ENCODE measurements around the gene CUX1. TPM values are rescaled to one million over a fixed set of nuclear protein-coding genes. Genes with fewer than 3 reads are reported as not detected.

The CUX1 gene
- total and polyA plus RNA-seq, 2 of the 13 experiments (the other 11 are each of a cell fraction or from before 2014, with no cell fraction given) = 13.7 to 14.9 TPM

GRCh38 chr7:101882595-101883564 is 65.5 kb downstream of the CUX1 start:
- peak overlapping the region; percentile 81 for H3K9ac ChIP-seq (ENCODE audit: insufficient read depth, low read depth, low read length)
- in situ Hi-C loops (cut with HindIII; ENCODE audit: extremely low pct_ligation_motif_present, low pct_unique_long_range_greater_than_20kb) (no loop called here), intact Hi-C loops (cut with micrococcal nuclease; ENCODE audit: unreplicated experiment) (loop anchor here (2.0 to 10.0 kb wide), 3 partner anchors 26 to 132 kb away; partner anchors contain the start of gene CUX1)
- no peaks in the 10 kb centered on the region for H3K9me3 ChIP-seq (ENCODE audit: low read length)
- peaks cover 11% of the 10 kb centered on the region for H4K20me1 ChIP-seq (ENCODE audit: insufficient read depth, low read length)
- H3K4me3 ChIP-seq (replicated peaks in 1 of 3; ENCODE audit: insufficient read depth in 1 of 3, low read depth in 2 of 3, low read length in 3 of 3) = peak overlapping the region; percentile 34 to 64 (median 36); a peak in 5 of 6 replicates
- H3K79me2 ChIP-seq (ENCODE audit: insufficient read depth, low read length) = peaks cover 68% of the 10 kb centered on the region
- no peaks in the 10 kb centered on the region for H3K36me3 ChIP-seq (replicated peaks in 1 of 2; ENCODE audit: control insufficient read depth in 1 of 2, insufficient read depth in 2 of 2, low read length in 2 of 2)
- POLR2A ChIA-PET = interaction anchor here (1.3 to 1.8 kb wide), 5 partner anchors 12 to 481 kb away, joined by 3 to 9 read pairs (median 5); no protein-coding TSS in a partner anchor
- H2AFZ ChIP-seq (ENCODE audit: low read length) = no peak overlapping the region
- H3K4me1 ChIP-seq (ENCODE audit: insufficient read depth, low read length) = peaks cover 66% of the 10 kb centered on the region
- DNase-seq (ENCODE audit: low spot score) = peak; percentile 99
- H3K27ac ChIP-seq (ENCODE audit: extremely low read length, insufficient read depth, low read length) = peak overlapping the region; percentile 96
- CTCF ChIA-PET (ENCODE audit: low intra/inter-chr PET ratio, low total read pairs) = interaction anchor here (0.8 kb wide), 1 partner anchor 26 kb away, joined by 3 read pairs; no protein-coding TSS in a partner anchor
- peak; percentile 97 for ATAC-seq
- BruUV-seq (replicated peaks) = TSS peak; percentile 97
- 4% methylated on average over 13 of the region's 18 CpGs for WGBS (ENCODE audit: low lambda C conversion rate)
- H3K4me2 ChIP-seq (ENCODE audit: low read depth, low read length) = peak overlapping the region; percentile 91
- no peaks in the 10 kb centered on the region for H3K27me3 ChIP-seq (ENCODE audit: control insufficient read depth in 1 of 2, insufficient read depth in 2 of 2, low read length in 2 of 2)
- peak; percentile 85 for FAIRE-seq
- TF ChIP-seq FUBP1 (CRISPR knock-in tag; IDR thresholded peaks at IDR 0.05; ENCODE audit: borderline replicate concordance) (no peak), JUNB (CRISPR knock-in tag; IDR thresholded peaks at IDR 0.05; ENCODE audit: borderline replicate concordance) (no peak), ZNF878 (CRISPR knock-in tag; IDR thresholded peaks at IDR 0.05) (0 out of 2 replicates have a peak, but pooled peaks have one; percentile 24), ETV6 (CRISPR knock-in tag; conservative IDR thresholded peaks at IDR 0.05) (no peak), THAP11 (CRISPR knock-in tag; IDR thresholded peaks at IDR 0.05) (no peak; the same call in 1 of the 2 replicates), BRCA1 (CRISPR knock-in tag; IDR thresholded peaks at IDR 0.05) (no peak), ZNF503 (CRISPR knock-in tag; IDR thresholded peaks at IDR 0.05) (0 out of 2 replicates have a peak, but pooled peaks have one; percentile 10), ZNF678 (CRISPR knock-in tag; IDR thresholded peaks at IDR 0.05) (no peak), FOXA3 (CRISPR knock-in tag; IDR thresholded peaks at IDR 0.05) (peak; percentile 92), ZNF607 (CRISPR knock-in tag; IDR thresholded peaks at IDR 0.05; ENCODE audit: borderline replicate concordance) (peak; percentile 56; the same call in 1 of the 2 replicates), ELF3 (CRISPR knock-in tag; IDR thresholded peaks at IDR 0.05) (peak; percentile 65), FLYWCH1 (CRISPR knock-in tag; IDR thresholded peaks at IDR 0.05) (no peak), ERF (CRISPR knock-in tag; IDR thresholded peaks at IDR 0.05) (peak; percentile 55; the same call in 1 of the 2 replicates), CEBPB (IDR thresholded peaks at IDR 0.05; ENCODE audit: borderline replicate concordance, low read depth, low read length) (peak; percentile 89), TCF7L2 (IDR thresholded peaks at IDR 0.05; ENCODE audit: low read depth, low read length) (peak; percentile 20; the same call in 1 of the 2 replicates), ZNF773 (CRISPR knock-in tag; IDR thresholded peaks at IDR 0.05; ENCODE audit: borderline replicate concordance) (no peak), GLI4 (CRISPR knock-in tag; IDR thresholded peaks at IDR 0.05; ENCODE audit: borderline replicate concordance) (no peak), SKI (IDR thresholded peaks at IDR 0.05; ENCODE audit: partially characterized antibody) (no peak), BCL6 (CRISPR knock-in tag; IDR thresholded peaks at IDR 0.05) (peak; percentile 62), CCAR2 (optimal IDR thresholded peaks at IDR 0.05; ENCODE audit: low read depth, low read length) (no peak), FOXC1 (CRISPR knock-in tag; IDR thresholded peaks at IDR 0.05; ENCODE audit: borderline replicate concordance) (peak; percentile 48; the same call in 1 of the 2 replicates)
